GM21381 (cell line): Measurements from ENCODE around the gene MYO5B.
"Not testable (repeated sequence)": the region's sequence is repeated elsewhere in the genome, so short reads cannot be mapped to it uniquely, and the experiment has no call there.

Source experiments
- ATAC-seq: cut with Tn5 transposase; IDR thresholded peaks from one replicate; pipeline ENCODE4 v1.9.1; 2021; ENCODE audit warnings: mild to moderate bottlenecking, moderate library complexity; ENCODE audit not compliant: unreplicated experiment

The MYO5B gene

DNA sequence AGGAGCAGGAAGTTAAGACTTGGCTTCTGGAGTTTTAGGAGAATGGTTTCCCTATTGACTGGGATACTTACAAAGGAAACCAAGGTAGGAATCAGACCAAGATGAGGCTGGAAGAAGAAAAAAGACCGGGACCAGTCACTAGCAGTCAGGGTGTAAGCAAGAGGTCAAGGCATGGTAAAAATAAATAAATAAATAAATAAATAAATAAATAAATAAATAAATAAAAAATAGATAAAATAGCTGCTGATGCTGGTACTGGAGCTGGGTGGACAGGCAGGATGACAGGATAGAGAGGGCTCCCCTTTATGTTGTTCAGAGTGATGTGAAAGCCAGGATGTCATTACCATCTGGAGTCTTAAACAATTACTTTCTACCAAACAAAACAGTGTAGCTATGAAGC is 89.9 kb downstream of the MYO5B start:
- ATAC-seq = no peak

DNA sequence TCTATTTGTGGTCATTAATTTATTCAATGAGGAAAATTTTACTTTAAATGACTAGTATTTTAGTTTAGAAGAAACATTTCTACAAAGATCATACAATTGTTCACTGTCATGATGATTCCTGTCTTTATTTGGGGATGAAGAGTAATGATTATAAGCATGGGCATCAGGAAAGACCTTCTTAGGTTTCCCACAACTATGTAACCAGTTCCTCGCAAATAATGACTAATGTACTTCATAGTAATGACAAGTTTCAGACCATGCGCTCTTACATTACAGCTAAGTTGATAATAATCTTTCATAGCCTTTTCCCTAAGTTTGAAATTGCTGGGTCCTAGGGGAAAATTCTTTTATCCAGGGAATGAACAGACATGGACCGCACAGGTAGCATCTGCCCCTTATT is 90.5 kb downstream of the MYO5B start:
- ATAC-seq = no peak

DNA sequence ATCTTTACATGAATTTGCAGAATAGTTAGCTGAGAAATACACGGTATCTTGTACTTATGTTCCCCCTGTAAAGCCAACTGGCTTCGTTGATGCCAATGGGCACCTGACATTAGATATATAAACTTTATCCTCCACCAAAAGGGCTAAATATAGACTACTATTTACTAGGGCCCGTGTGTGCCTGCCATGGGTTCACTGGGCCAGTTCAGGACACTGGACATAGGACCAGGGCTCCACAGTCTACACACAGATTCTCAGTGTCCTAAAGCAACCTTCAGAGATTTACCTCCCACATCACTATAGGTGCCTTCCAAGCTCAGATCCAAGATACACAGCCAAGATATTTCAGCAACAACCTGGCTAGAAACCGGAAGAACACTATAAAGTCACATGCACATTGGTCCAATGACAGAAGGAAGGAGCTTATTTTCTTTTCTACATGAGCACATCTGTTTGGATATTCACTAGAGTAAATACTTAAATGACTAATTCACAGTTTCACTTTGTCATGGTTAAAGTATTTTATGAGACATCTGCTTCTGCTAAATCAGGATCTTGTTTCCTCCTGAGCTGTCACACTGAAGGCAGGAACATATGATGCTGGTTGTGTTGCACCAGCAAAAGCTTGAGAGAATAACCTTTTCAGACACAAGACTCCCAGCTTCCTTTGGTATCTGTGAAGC is 95.1 kb downstream of the MYO5B start:
- ATAC-seq = peak; percentile 56

DNA sequence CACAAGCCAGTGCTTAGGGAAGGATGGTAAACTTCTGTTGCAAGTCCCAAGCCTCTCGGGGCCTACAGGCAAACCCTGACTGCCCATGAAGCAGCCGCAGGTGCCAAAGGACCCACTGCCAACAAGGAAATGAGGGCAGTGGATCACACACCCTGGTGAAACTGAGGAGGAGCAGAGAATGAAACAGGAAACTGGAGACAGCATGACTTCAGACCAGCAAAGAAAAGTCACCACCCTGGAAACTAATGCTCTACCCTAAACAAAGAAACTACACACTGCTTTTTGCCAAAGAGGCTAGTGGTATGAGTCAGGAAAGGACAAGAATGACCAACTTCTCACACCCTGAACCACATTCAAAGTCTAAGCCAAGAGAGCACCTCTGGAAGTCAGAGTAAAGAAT is 97.2 kb downstream of the MYO5B start:
- no peak for ATAC-seq

DNA sequence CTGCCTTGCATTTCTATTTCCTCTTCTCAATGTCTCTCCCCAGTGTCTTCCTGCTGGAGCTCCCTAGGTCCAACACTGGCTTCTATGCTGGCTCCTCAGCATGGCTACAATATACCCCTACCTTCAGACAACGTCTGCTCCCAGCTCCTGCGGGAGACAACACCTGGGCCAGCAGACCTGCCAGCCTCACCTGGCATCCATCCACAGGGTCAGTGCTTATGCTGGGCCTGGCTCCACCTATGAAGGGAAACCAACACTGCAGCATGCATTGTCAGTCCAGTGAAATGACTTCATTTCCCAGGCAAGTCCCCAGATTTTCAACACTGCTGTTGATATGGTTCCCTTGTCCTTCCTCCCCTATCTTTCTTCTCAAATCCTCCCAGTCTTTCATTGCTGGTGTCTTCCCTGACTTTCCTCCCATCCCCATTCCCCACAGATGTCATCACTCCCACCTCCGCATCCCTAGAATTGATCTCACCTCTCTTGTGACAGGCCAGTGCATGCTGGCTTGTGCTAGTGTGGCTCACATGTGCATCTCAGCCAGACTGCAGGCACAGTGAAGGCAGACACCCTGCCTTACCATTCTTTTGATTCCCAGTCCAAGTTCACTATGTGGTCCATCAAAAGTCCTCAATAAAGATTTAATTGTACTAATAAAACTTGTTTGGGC is 98.0 kb downstream of the MYO5B start:
- ATAC-seq = no peak

DNA sequence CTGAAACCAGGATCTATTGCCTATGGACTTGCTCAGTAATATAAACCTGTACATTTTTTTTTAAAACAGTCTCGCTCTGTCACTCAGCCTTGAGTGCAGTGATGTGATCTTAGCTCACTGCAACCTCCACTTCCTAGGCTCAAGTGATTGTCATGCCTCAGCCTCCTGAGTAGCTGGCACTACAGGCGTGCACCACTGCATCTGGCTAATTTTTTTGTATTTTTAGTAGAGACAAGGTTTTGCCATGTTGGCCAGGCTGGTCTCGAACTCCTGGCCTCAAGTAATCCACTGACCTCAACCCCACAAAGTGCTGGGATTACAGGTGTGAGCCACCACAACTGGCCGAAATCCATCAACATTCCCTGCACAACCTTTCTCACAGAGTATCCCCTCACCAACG is 100.2 kb downstream of the MYO5B start:
- not testable (repeated sequence) for ATAC-seq

DNA sequence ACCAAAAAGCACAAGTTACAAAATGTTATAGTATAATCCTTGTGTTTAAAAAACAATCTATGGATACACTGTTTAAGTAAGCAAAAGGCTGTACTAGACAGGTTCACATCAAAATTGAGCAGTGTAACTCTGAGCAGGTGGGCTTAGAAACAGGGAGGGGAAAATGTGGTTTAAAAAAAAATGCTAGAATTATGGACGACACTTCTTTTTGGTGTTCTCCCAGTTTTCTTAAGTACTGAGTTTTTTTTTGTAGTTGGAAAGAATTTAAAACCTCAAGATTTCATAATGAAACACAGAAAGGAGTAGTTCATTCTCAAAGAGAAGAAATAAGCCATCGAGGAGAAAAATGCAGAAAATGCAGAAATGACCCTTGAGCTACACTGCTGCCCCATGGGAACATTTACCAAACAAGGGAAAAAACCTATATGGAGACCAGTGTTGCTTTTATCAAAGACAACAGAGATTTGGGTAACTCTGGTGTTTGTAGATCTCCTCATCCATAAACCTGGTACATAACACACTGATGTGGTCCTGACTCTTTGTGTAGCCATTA is 100.7 kb downstream of the MYO5B start:
- no peak for ATAC-seq

DNA sequence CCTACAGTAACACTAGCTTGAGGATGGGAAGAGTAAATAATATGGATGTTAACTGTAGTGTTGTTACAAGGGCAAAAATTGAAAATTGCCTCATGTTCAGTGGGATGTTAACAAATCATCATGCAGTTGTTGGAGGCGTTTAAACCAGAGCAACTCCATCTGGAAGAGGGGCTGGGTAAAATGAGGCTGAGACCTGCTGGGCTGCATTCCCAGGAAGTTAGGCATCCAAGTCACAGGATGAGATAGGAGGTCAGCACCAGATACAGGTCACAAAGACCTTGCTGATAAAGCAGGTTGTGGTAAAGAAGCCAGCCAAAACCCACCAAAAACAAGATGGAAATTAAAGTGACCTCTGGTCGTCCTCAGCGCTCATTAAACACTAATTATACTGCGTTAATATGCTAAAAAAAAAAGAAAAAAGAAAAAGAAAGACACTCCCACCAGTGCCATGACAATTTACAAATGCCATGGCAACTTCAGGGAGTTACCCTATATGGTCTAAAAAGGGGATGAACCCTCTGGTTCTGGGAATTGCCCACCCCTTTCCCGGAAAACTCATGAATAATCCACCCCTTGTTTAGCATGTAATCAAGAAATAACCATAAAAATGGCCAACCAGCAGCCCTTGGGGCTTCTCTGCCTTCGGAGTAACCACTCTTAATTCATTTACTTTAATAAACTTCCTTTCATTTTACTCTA is 101.4 kb downstream of the MYO5B start:
- no peak for ATAC-seq

DNA sequence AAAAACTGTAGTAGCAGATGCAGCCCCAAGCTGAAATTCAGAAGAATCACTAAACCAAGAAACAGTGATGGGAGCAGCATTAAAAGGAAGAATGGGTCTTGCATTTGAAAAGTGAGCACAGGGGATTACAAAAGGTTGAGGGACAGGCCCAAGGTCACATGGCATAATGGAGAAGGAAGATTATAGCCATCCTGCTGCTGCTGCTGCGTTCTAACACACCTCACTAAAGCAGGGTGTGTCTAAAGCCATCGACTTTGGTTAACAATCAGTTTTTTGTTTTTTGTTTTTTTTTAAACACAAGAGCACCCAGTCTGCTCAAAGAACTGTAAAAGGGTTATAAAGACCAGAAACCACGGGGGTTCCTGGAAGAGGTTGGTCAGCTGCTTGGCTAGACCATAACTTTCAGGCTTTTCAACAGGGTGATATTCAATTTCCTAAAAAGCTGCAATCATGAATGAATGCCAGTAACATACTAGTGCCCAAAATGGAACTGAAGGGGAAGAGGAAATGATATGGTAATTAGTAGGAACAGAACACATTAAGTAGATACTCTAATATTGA is 102.6 kb downstream of the MYO5B start:
- no peak for ATAC-seq

DNA sequence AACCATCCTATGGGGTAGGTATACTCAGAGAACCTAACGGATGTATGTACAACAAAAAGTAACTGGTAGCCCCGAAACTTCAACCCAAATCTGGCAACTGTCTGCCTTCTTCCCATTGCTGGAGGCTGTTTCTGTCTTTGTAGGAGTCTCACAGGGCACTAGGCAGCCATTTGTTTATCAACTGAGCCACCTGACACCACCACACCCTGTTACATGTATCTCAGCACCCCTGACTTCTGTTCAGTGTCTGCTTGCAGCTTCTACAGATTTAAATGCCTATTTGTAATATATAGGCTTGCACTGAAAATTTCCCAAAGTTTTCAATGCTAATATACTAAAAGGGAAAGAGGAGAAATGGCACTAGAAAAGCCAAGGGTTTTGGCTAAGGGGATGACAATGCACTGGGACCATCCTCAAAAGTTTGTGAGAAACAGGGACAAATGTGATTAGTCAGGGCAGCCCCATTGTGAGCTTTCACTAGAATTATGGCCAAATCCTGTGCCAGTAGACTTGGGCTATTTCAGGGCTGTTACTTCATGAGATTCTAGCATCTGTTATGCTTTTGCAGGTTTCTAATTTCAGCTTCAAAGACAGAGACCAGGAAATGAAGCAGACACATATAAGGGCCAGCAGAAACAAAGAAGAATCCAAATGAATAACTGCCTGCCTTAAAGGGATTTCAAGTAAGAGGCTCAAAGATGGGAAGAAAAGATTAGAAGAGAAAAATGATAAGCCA is 103.3 kb downstream of the MYO5B start:
- ATAC-seq = no peak

DNA sequence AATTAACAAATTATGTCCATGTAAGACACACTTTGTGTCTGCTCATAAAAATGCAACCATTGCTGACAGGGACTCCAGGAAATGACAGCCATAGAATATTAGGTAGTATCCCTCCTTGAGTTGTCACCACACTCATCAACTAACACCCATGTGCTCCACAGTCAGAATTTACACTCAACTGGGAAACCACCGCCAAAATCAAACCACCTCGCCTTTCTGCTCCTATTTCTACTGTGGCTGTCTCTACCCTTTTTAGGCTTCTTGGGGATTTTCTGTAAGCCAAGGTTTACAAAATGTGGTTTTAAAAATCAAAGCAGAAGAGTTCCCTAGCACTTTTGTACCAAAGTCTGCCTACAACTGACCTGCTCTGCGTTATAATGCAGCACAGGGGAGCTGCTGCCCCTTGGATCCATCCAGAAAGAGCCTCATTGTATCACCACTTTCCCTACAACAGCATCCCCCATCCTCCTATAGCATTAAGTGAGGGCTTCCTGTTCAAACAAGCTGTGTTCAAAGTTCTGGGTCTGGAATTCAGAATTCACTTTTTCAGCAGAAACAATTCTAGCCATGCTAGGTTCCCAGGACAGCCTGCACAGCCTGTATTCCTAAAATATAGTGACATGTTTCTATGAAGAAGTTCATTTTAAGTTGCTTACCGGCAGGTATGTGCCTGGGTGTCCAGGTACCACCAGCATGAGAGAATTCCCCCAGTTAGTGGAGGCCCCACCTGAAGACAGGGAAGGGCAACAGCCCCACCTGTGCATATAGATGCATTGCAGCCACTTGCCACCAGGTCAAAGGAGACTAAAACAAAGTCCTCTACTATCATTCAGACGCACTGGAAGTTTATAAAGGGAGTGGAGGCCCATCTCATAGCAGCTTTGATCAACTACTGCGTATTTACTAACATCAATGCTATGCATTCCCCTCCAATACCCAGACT is 104.3 kb downstream of the MYO5B start:
- no peak for ATAC-seq

DNA sequence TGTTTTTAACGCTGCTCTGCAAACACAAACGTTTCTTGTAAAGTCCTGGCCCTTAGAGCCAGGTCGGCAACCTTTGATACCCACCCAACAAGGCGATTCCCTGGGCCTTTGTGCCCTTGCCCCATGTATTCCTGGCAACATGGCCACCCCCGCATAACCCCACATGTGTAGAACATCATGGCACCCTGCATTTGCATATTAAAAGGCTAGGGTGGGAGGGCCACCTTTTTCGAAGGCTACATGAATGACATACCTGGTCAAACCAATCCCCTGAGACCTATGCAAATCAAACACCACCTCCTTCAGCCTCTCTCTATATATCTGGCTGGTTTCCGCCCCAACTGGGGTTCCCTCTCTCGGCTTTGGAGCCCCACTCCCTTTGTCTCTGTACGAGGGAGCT is 105.2 kb downstream of the MYO5B start:
- ATAC-seq = no peak

DNA sequence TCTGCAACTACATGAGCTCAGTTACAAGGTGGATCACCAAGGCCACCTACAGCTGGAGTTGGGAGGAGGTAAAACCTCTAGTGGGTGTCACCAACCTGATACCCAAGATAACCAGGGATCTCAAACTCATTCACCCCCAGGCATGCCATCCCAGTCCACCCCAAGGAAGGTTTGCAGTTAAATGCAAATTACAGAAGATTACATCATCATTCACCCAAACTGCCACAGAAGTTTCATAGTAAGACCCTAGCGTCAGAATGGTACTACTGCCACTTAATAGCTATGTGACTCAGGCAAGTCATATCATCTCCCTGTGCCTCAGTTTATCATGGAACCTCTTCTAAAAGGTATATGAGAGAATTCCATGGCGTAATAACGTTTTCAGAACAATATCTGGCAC is 111.2 kb downstream of the MYO5B start:
- ATAC-seq = no peak

DNA sequence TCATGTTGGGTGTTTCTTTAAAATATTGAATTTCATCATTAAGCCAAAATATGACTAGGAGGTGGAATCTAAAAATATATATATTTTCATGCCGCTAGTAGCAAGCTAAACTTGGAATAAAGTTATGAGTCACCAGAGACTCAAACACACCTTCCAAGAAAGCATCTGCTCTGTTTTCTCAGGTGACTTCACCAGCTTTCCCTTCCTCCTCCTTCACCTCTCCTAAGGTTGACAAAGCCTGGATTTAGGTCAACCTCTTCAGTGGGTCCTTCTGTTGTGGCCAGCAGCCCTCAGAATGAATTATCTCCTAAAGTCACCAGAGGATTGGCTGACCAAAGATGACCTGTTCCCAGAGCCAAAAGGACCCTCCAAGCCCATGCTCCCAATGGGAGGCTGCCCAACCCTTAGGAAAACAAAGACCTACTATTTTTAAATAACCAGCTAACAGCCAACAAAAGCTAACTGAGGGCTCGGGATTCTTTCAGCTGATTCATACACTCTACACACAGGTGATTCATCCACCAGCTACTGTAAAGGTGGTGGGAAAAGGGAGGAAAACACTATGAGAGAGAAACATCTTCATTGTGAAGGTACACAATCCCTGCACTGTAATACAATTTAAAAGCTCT is 113.9 kb downstream of the MYO5B start:
- no peak for ATAC-seq

DNA sequence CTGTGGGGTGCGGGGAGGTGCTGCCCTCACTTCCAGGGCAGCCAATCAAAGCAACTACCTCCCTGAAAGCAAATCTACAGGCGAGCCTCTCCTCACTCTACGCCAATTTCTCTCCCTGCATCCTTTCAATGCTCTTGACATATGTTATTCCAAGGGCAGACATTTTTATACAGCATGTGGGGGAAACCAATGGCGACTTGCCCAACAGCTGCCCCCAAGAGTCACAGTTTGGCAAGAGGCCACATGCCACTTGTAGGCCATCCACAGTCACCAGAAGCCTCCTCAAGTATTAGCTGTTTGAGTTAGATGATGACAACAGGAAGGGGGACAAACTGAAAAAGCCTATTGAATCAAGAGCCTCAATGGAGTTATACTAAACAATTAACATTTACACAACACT is 114.6 kb downstream of the MYO5B start:
- ATAC-seq = no peak

DNA sequence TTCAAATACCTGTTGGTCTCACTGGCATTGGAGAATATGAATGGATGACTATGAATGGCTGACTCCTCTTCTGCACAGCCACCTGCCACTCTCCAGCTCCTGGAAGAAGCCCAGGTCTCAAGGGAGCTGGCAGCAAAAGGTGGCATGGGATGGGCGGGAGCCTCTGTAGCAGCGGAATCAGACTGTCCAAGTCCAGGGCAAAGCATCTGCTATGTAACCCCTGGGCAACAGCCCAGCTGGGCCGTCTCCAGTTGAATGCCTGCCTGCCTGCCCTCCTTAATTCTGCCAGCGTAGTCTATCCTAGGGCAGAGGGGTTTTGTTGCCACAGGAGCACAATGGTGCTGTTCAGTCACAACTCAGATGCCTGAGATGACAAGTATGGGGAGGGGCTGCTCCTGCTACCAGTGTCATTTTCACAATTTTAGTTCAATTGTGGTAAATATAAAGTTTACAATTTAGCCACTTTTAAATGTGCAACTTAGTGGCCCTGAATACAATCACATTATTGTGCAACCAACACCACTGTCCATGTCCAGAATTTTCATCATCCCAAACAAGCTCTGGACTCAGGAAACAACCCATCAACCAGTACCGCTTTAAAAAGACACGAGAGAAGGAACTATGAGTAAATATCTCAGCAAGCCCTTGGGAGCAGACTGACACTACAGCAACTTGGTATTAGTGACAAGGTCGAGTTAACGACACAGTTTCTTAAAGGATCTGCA is 115.2 kb downstream of the MYO5B start:
- ATAC-seq = no peak

DNA sequence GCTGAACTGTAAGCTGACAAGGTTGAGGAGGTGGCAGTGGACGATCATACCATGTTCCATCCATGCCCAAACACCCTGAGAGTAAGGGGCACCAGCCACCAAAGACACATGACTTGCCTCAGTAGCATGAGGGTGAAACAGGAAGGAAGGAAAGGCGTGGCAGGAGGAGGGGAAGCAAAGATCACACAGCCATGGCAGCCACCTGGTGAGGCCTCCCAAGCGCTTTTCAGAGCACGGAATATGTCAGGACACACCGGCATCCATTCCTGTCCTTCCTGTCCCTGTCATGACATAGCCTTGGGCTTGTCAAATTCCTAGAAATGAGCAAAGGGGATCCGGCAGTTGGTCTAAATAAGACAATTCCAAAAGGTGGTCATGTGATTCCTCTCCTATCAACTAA is 118.7 kb downstream of the MYO5B start:
- ATAC-seq = no peak

DNA sequence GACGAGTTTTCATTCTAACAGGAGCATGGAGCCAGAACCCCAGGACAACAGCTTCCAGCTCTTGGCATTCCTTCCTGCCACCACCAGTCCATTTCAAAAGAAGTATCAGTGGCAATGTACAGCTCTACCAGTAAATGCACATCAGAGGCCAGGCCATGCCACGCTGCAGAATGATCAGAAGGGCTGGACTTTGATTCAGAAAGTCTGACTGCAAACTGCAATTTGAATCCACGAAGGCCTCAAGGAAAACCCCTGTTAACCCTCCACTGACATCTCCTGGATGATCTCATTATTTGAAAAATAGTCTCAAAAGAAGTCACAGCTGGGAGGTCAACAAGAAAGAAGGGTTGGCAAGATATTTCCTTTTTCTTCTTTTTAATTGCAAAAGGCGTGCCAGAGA is 119.2 kb downstream of the MYO5B start:
- no peak for ATAC-seq

DNA sequence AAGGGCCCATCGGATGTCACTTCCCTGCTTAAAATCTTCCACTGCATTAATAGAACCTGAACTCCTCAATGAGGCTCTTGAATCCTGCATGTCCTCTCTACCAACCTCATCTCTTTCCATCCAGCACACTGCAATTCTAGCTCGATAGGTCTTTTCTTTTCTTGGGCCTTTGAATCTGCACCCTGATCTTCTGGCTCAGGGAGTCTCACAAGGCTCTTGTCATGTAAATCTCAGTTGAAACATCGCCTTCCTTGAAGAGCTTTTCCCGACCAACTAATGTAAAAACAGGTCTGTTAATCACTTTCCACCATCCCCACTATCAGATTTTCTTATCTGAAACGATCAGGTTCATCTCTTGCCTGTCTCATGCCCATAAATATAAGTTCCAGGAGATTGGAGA is 120.5 kb downstream of the MYO5B start:
- ATAC-seq = no peak
